T-helper 2 cell (primary cell): ENCODE measurements around the gene XRN1.
"Not testable (repeated sequence)": the region's sequence is repeated elsewhere in the genome, so short reads cannot be mapped to it uniquely, and the experiment has no call there.

Source experiments
- DNase-seq, 5 experiments: peaks; one replicate each; pipeline versions ENCODE4 v3.0.0 to v3.0.0-alpha.2; 2012 to 2022

Gene XRN1

GRCh38 chr3:142319094-142319493, 128.7 kb downstream of the XRN1 start:
- no peak for DNase-seq

- no peak for DNase-seq
Measured at GRCh38 chr3:142318331-142318730, 129.5 kb downstream of the XRN1 start.

GRCh38 chr3:142315978-142316388, 131.9 kb downstream of the XRN1 start:
- not testable (repeated sequence) for DNase-seq

GRCh38 chr3:142315083-142315482, 132.8 kb downstream of the XRN1 start:
- DNase-seq = no peak

- DNase-seq = no peak
Measured at GRCh38 chr3:142310439-142310838, 137.4 kb downstream of the XRN1 start.

- DNase-seq = not testable (repeated sequence)
Measured at GRCh38 chr3:142302847-142303246, 145.0 kb downstream of the XRN1 start.

- no peak for DNase-seq
Measured at GRCh38 chr3:142298626-142299025, 149.2 kb downstream of the XRN1 start.

GRCh38 chr3:142296507-142296906, 151.3 kb downstream of the XRN1 start:
- DNase-seq = no peak

GRCh38 chr3:142287866-142288638, 159.8 kb downstream of the XRN1 start:
- no peak for DNase-seq

- DNase-seq = no peak
Measured at GRCh38 chr3:142285083-142285517, 162.7 kb downstream of the XRN1 start.

GRCh38 chr3:142282503-142282902, 165.3 kb downstream of the XRN1 start:
- peak in 1 of 5 experiments; percentile 82 for DNase-seq

GRCh38 chr3:142281474-142281873, 166.4 kb downstream of the XRN1 start:
- no peak for DNase-seq

GRCh38 chr3:142279965-142280590, 167.8 kb downstream of the XRN1 start:
- peak in 3 of 5 experiments; percentile 8 to 74 (median 46) for DNase-seq

- no peak for DNase-seq
Measured at GRCh38 chr3:142278451-142278850, 169.4 kb downstream of the XRN1 start.

- peak in 1 of 5 experiments; percentile 20 for DNase-seq
Measured at GRCh38 chr3:142276781-142277180, 171.1 kb downstream of the XRN1 start.

- peak in 1 of 5 experiments; percentile 59 for DNase-seq
Measured at GRCh38 chr3:142275856-142276255, 172.0 kb downstream of the XRN1 start.

- DNase-seq = no peak
Measured at GRCh38 chr3:142274908-142275307, 172.9 kb downstream of the XRN1 start.

- DNase-seq = no peak
Measured at GRCh38 chr3:142273501-142273900, 174.3 kb downstream of the XRN1 start.

GRCh38 chr3:142272200-142272891, 175.5 kb downstream of the XRN1 start:
- no peak for DNase-seq

GRCh38 chr3:142270407-142270806, 177.4 kb downstream of the XRN1 start:
- peak in 2 of 5 experiments; percentile 74 to 88 for DNase-seq

- peak in 2 of 5 experiments; percentile 30 to 35 for DNase-seq
Measured at GRCh38 chr3:142269767-142270166, 178.1 kb downstream of the XRN1 start.

GRCh38 chr3:142268426-142268825, 179.4 kb downstream of the XRN1 start:
- no peak for DNase-seq

- no peak for DNase-seq
Measured at GRCh38 chr3:142267269-142267668, 180.6 kb downstream of the XRN1 start.
